ENCODE data around the gene DPYSL3.

DPYSL3 gene

GRCh38 chr5:147406636-147407035, 103.2 kb downstream of the DPYSL3 start:
- no peak for DNase-seq (ENCODE audit: low read depth in 2 of 2, low spot score in 1 of 2)

GRCh38 chr5:147404706-147405105, 105.2 kb downstream of the DPYSL3 start:
- DNase-seq (ENCODE audit: low read depth in 2 of 2, low spot score in 1 of 2), result no peak

- DNase-seq (ENCODE audit: low read depth in 2 of 2, low spot score in 1 of 2), result no peak
Observed at GRCh38 chr5:147403651-147404640, 105.9 kb downstream of the DPYSL3 start.

- no peak for DNase-seq (ENCODE audit: low read depth in 2 of 2, low spot score in 1 of 2)
Observed at GRCh38 chr5:147400881-147401280, 109.0 kb downstream of the DPYSL3 start.

GRCh38 chr5:147400126-147400809, 109.6 kb downstream of the DPYSL3 start:
- no peak for DNase-seq (ENCODE audit: low read depth in 2 of 2, low spot score in 1 of 2)

GRCh38 chr5:147398860-147399259, 111.0 kb downstream of the DPYSL3 start:
- no peak for DNase-seq (ENCODE audit: low read depth in 2 of 2, low spot score in 1 of 2)

GRCh38 chr5:147397616-147398015, 112.3 kb downstream of the DPYSL3 start:
- no peak for DNase-seq (ENCODE audit: low read depth in 2 of 2, low spot score in 1 of 2)

GRCh38 chr5:147396070-147396823, 113.6 kb downstream of the DPYSL3 start:
- no peak for DNase-seq (ENCODE audit: low read depth in 2 of 2, low spot score in 1 of 2)

- no peak for DNase-seq (ENCODE audit: low read depth in 2 of 2, low spot score in 1 of 2)
Observed at GRCh38 chr5:147393874-147394672, 115.8 kb downstream of the DPYSL3 start.

GRCh38 chr5:147391781-147392180, 118.1 kb downstream of the DPYSL3 start:
- no peak for DNase-seq (ENCODE audit: low read depth in 2 of 2, low spot score in 1 of 2)

GRCh38 chr5:147390654-147391225, 119.1 kb downstream of the DPYSL3 start:
- DNase-seq (ENCODE audit: low read depth in 2 of 2, low spot score in 1 of 2), result no peak

- no peak for DNase-seq (ENCODE audit: low read depth in 2 of 2, low spot score in 1 of 2)
Observed at GRCh38 chr5:147388184-147389108, 121.4 kb downstream of the DPYSL3 start.

- DNase-seq (ENCODE audit: low read depth in 2 of 2, low spot score in 1 of 2), result no peak
Observed at GRCh38 chr5:147387109-147387508, 122.8 kb downstream of the DPYSL3 start.

- DNase-seq (ENCODE audit: low read depth in 2 of 2, low spot score in 1 of 2), result no peak
Observed at GRCh38 chr5:147384346-147385193, 125.3 kb downstream of the DPYSL3 start.

- no peak for DNase-seq (ENCODE audit: low read depth in 2 of 2, low spot score in 1 of 2)
Observed at GRCh38 chr5:147382776-147383175, 127.1 kb downstream of the DPYSL3 start.

GRCh38 chr5:147381555-147381954, 128.3 kb downstream of the DPYSL3 start:
- DNase-seq (ENCODE audit: low read depth in 2 of 2, low spot score in 1 of 2), result no peak

- DNase-seq (ENCODE audit: low read depth in 2 of 2, low spot score in 1 of 2), result no peak
Observed at GRCh38 chr5:147377682-147378081, 132.2 kb downstream of the DPYSL3 start.

- no peak for DNase-seq (ENCODE audit: low read depth in 2 of 2, low spot score in 1 of 2)
Observed at GRCh38 chr5:147375151-147375550, 134.7 kb downstream of the DPYSL3 start.

Data from stimulated activated CD8-positive, alpha-beta memory T cell treated with anti-CD3 and anti-CD28 coated beads, Interleukin-4, amount 100 ng/mL, for 4 hours (primary cell).